ENCODE data around the gene MAPK8IP2. TPM values are rescaled to one million over a fixed set of nuclear protein-coding genes. Genes with fewer than 3 reads are reported as not detected.

Gene MAPK8IP2
- total RNA-seq, 2 donors from 2014 or later, result 0.08 to 0.21 TPM

GRCh38 chr22:50569896-50570535 lies 30.6 kb upstream of the MAPK8IP2 start:
- Mint-ChIP-seq H3K27ac (no peak overlapping the region), H3K9me3 (no peaks in the 10 kb centered on the region), H3K27me3 (no peaks in the 10 kb centered on the region), H3K4me3 (no peak overlapping the region), H3K4me1 (ENCODE audit: low read depth in 2 of 2) (no peaks in the 10 kb centered on the region), H3K36me3 (no peaks in the 10 kb centered on the region)
- DNase-seq (ENCODE audit: low spot score), result no peak
- ATAC-seq, result no peak

GRCh38 chr22:50570861-50571260 lies 29.7 kb upstream of the MAPK8IP2 start:
- Mint-ChIP-seq H3K4me1 (ENCODE audit: low read depth in 2 of 2) (peaks cover 0 to 3% of the 10 kb centered on the region in 2 donors), H3K36me3 (no peaks in the 10 kb centered on the region), H3K27ac (no peak overlapping the region), H3K9me3 (no peaks in the 10 kb centered on the region), H3K27me3 (no peaks in the 10 kb centered on the region), H3K4me3 (no peak overlapping the region)
- ATAC-seq, result no peak
- no peak for DNase-seq (ENCODE audit: low spot score)

- ATAC-seq (no peak), DNase-seq (ENCODE audit: low spot score) (no peak)
- no peak overlapping the region for H3K27ac Mint-ChIP-seq
- H3K9me3 Mint-ChIP-seq, result no peaks in the 10 kb centered on the region
- no peak overlapping the region for H3K4me3 Mint-ChIP-seq
- peaks cover 0 to 3% of the 10 kb centered on the region in 2 donors for H3K4me1 Mint-ChIP-seq (ENCODE audit: low read depth in 2 of 2)
- no peaks in the 10 kb centered on the region for H3K36me3 Mint-ChIP-seq
- no peaks in the 10 kb centered on the region for H3K27me3 Mint-ChIP-seq
Observed at GRCh38 chr22:50571264-50572175, 29.1 kb upstream of the MAPK8IP2 start.

- H3K4me3 Mint-ChIP-seq, result no peak overlapping the region
- DNase-seq (ENCODE audit: low spot score) (no peak), ATAC-seq (no peak)
- no peak overlapping the region for H3K27ac Mint-ChIP-seq
- H3K4me1 Mint-ChIP-seq (ENCODE audit: low read depth in 2 of 2), result peaks cover 0 to 7% of the 10 kb centered on the region in 2 donors
- no peaks in the 10 kb centered on the region for H3K36me3 Mint-ChIP-seq
- no peaks in the 10 kb centered on the region for H3K9me3 Mint-ChIP-seq
- no peaks in the 10 kb centered on the region for H3K27me3 Mint-ChIP-seq
Observed at GRCh38 chr22:50572965-50573364, 27.6 kb upstream of the MAPK8IP2 start.

DNA sequence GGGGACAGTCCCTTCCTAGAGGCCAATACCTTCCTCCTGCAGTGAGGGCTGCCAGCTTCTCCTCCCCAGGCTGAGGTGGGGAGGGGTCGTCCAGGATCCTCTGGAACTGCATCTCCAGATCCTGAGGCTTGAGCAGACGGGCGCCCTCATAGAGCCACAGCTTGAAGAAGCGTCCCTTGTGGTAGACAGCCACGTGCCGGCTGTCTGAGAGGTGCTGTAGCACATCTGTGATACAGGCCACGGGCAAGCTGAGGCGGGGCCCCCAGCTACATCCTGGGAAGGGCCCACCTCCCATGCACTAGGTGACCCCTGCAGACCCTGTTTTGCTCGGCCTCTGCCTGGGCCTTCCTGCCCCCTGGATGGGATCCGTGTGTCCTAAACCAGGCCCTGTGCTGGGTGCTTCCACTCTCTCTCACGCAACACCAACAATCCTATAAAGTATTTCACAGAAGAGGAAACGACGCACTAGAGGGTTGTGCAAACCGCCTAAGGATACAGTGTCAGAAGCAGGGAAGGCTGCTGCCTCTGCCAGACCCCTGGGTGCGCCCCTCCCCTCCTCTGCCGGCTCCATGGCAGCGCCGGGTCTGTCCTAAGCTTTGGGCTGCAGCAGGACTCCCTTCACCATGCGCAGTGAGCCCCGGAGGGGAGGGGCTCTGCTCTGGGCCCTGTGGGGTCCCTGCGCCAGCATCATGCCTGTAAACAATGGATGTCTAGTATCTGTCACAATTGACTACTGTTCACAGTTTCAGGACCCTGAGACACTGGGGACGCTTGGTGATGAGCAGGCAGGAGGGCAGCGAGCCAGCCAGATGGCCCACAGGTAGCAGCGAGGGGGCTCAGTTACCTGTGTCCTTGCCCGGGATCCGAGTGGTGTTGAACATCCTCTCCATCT lies 26.9 kb upstream of the MAPK8IP2 start:
- Mint-ChIP-seq H3K9me3 (no peaks in the 10 kb centered on the region), H3K4me1 (ENCODE audit: low read depth in 2 of 2) (peaks cover 0 to 7% of the 10 kb centered on the region in 2 donors), H3K36me3 (no peaks in the 10 kb centered on the region), H3K27me3 (no peaks in the 10 kb centered on the region), H3K4me3 (no peak overlapping the region), H3K27ac (no peak overlapping the region)
- DNase-seq (ENCODE audit: low spot score) (no peak), ATAC-seq (no peak)

DNA sequence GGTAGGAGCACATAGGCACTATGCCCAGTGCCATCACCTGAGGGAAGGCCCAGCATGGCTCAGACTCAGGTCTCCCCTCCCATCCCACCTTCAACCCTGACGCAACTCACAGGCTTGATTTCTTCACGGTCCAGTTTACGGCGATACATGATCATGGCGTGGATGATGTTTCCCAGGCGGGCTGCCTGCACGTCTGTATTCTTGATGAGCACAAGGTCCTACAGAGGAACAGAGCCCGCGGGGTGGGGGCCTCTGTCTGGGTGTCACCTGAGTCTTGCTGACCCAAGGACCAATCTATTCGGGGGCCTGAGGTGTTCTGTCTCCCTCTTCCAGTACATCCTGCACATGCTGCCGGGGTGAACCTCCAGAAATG lies 26.2 kb upstream of the MAPK8IP2 start:
- no peak overlapping the region for H3K4me3 Mint-ChIP-seq

GRCh38 chr22:50575426-50575941 lies 25.1 kb upstream of the MAPK8IP2 start:
- H3K4me1 Mint-ChIP-seq (ENCODE audit: low read depth in 2 of 2), result peaks cover 7 to 15% of the 10 kb centered on the region in 2 donors
- no peaks in the 10 kb centered on the region for H3K9me3 Mint-ChIP-seq
- no peaks in the 10 kb centered on the region for H3K27me3 Mint-ChIP-seq
- ATAC-seq (no peak), DNase-seq (ENCODE audit: low spot score) (no peak)
- no peaks in the 10 kb centered on the region for H3K36me3 Mint-ChIP-seq
- H3K27ac Mint-ChIP-seq, result no peak overlapping the region
- no peak overlapping the region for H3K4me3 Mint-ChIP-seq

More for the DNA sequence above, 26.2 kb upstream of the MAPK8IP2 start:
- peaks cover 0 to 7% of the 10 kb centered on the region in 2 donors for H3K4me1 Mint-ChIP-seq (ENCODE audit: low read depth in 2 of 2)
- no peaks in the 10 kb centered on the region for H3K27me3 Mint-ChIP-seq
- DNase-seq (ENCODE audit: low spot score) (no peak), ATAC-seq (no peak)
- no peak overlapping the region for H3K27ac Mint-ChIP-seq
- H3K36me3 Mint-ChIP-seq, result no peaks in the 10 kb centered on the region
- no peaks in the 10 kb centered on the region for H3K9me3 Mint-ChIP-seq

GRCh38 chr22:50576070-50576469 lies 24.5 kb upstream of the MAPK8IP2 start:
- no peaks in the 10 kb centered on the region for H3K27me3 Mint-ChIP-seq
- H3K36me3 Mint-ChIP-seq, result no peaks in the 10 kb centered on the region
- H3K27ac Mint-ChIP-seq, result no peak overlapping the region
- H3K4me3 Mint-ChIP-seq, result no peak overlapping the region
- ATAC-seq (no peak), DNase-seq (ENCODE audit: low spot score) (no peak)
- no peaks in the 10 kb centered on the region for H3K9me3 Mint-ChIP-seq
- H3K4me1 Mint-ChIP-seq (ENCODE audit: low read depth in 2 of 2), result peaks cover 7 to 16% of the 10 kb centered on the region in 2 donors

DNA sequence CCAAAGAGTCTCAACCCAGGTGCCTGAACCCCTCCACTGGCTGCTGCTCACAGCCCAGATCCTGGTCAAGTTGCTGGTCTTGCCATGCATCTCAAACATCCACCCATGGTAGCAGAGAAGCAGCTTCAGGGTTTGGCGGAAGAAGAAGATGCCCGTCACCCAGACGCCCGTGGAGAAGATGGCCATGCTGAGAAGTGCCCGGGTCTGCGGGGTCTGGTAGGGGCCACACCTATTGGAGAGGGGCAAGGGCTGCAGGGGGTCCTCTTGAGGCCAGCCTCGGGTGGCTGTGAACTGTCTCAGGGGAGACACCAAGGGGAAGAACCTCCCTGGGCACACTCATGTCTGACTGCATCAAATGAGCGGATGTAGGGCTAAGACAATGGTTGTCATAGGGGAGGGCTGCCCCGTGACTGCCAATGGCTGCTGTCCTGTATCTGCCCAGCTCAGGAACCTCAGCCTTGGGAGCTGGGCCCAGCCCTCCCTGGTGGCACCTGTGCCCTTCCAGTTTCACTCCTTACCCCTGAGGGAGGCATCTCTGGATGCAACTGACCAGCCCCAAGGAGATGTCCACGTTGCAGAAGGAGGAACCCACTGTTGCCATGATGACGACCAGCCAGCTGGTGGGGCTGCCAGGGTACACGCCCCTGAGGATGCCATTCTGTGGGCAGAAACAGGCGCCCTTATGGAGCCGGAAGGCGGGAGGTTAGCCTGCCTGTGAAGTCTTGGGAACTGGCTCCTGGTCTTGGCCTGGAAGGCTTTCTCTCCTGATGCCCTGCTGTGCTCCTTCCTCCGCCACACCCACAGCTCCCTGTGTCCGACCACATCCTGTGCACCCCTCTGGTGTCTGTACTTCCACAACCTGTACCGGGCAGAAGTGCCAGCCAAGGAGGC lies 23.5 kb upstream of the MAPK8IP2 start:
- ATAC-seq, result no peak
- Mint-ChIP-seq H3K27me3 (no peaks in the 10 kb centered on the region), H3K4me3 (no peak overlapping the region), H3K36me3 (no peaks in the 10 kb centered on the region), H3K27ac (no peak overlapping the region), H3K9me3 (no peaks in the 10 kb centered on the region), H3K4me1 (ENCODE audit: low read depth in 2 of 2) (peaks cover 7 to 16% of the 10 kb centered on the region in 2 donors)
- no peak for DNase-seq (ENCODE audit: low spot score)

DNA sequence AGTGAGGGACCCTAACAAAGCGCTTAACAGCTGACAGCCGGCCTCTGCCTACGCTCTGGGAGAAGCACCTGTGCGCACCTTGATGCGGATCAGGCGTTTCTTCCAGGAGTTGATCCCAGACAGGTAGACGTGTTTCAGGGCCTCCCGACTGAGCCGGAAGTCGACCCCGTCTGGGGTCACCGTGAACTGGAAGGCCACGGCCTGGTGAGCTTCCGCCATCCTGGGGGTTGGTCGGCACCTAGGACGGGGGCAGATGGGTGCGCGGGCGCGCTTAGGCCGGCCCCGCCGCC lies 23.0 kb upstream of the MAPK8IP2 start:
- H3K27me3 Mint-ChIP-seq, result no peaks in the 10 kb centered on the region
- no peak for ATAC-seq
- no peaks in the 10 kb centered on the region for H3K36me3 Mint-ChIP-seq
- no peak overlapping the region for H3K27ac Mint-ChIP-seq
- H3K4me1 Mint-ChIP-seq (ENCODE audit: low read depth in 2 of 2), result peaks cover 7 to 16% of the 10 kb centered on the region in 2 donors
- H3K4me3 Mint-ChIP-seq, result no peak overlapping the region
- no peaks in the 10 kb centered on the region for H3K9me3 Mint-ChIP-seq
- no peak for DNase-seq (ENCODE audit: low spot score)

GRCh38 chr22:50577987-50578775 lies 22.4 kb upstream of the MAPK8IP2 start, which contains the start of gene CPT1B:
Gene CPT1B, minus strand, starts transcription at chr22:50578427. Its CDS starts 512 bp downstream, at chr22:50577915.
- H3K27me3 Mint-ChIP-seq, result no peaks in the 10 kb centered on the region
- H3K4me3 Mint-ChIP-seq, result no peak within 1 kb of the TSS
- H3K36me3 Mint-ChIP-seq, result no peaks in the 10 kb centered on the region
- H3K27ac Mint-ChIP-seq, result no peak within 1 kb of the TSS
- no peak for ATAC-seq
- H3K9me3 Mint-ChIP-seq, result no peaks in the 10 kb centered on the region
- DNase-seq (ENCODE audit: low spot score), result peak; percentile 60
- H3K4me1 Mint-ChIP-seq (ENCODE audit: low read depth in 2 of 2), result peaks cover 7 to 16% of the 10 kb centered on the region in 2 donors

GRCh38 chr22:50578776-50579310 lies 21.8 kb upstream of the MAPK8IP2 start:
- Mint-ChIP-seq H3K27ac (no peak overlapping the region), H3K36me3 (no peaks in the 10 kb centered on the region), H3K4me1 (ENCODE audit: low read depth in 2 of 2) (peaks cover 11 to 20% of the 10 kb centered on the region in 2 donors), H3K27me3 (no peaks in the 10 kb centered on the region), H3K4me3 (no peak overlapping the region), H3K9me3 (no peaks in the 10 kb centered on the region)
- DNase-seq (ENCODE audit: low spot score) (no peak), ATAC-seq (no peak)

Data from natural killer cell treated with Interleukin-12 subunit alpha and Interleukin-12 subunit beta and Interleukin-15 and Interleukin-18, amount 100 ng/mL, for 72 hours (primary cell).